Astrocyte of the cerebellum (primary cell): Measurements from ENCODE around the gene CSGALNACT2.

ENCODE experiments used
- DNase-seq: peaks from one replicate; pipeline ENCODE4 v3.0.0-alpha.2; 2011; ENCODE audit warnings: low read depth
- H3K4me3 ChIP-seq: 2 replicates; pipeline ENCODE4 v1.5.1; 2011; ENCODE audit warnings: mild to moderate bottlenecking, low read depth, low read length, moderate library complexity
- CTCF ChIP-seq: IDR thresholded peaks from 2 replicates; pipeline ENCODE4 v1.5.1; 2012; ENCODE audit warnings: low read length, low read depth, moderate library complexity, mild to moderate bottlenecking; ENCODE audit errors: missing control alignments
- in situ Hi-C: cut with HindIII; loops from 2 replicates; pipeline ENCODE4 v1.10.0; 2017; ENCODE audit warnings: low sequenced_read_pairs

CSGALNACT2 gene

GRCh38 chr10:43202657-43203447 is 64.6 kb downstream of the CSGALNACT2 start:
- in situ Hi-C loops, result no loop called here
- H3K4me3 ChIP-seq, result peak overlapping the region; percentile 28
- TF ChIP-seq CTCF, result no peak
- no peak for DNase-seq

GRCh38 chr10:43203448-43204041 is 65.3 kb downstream of the CSGALNACT2 start:
- in situ Hi-C loops, result no loop called here
- DNase-seq, result no peak
- no peak overlapping the region for H3K4me3 ChIP-seq
- TF ChIP-seq CTCF, result no peak

GRCh38 chr10:43204042-43204942 is 66.0 kb downstream of the CSGALNACT2 start:
- no peak overlapping the region for H3K4me3 ChIP-seq
- in situ Hi-C loops, result no loop called here
- no peak for TF ChIP-seq CTCF
- no peak for DNase-seq

- H3K4me3 ChIP-seq, result no peak overlapping the region
- in situ Hi-C loops, result no loop called here
- DNase-seq, result peak; percentile 18
- peak; percentile 80 for TF ChIP-seq CTCF
Measured at GRCh38 chr10:43204943-43205671, 66.9 kb downstream of the CSGALNACT2 start.

GRCh38 chr10:43205681-43206390 is 67.6 kb downstream of the CSGALNACT2 start:
- in situ Hi-C loops, result no loop called here
- H3K4me3 ChIP-seq, result no peak overlapping the region
- no peak for TF ChIP-seq CTCF
- no peak for DNase-seq
